KBM-7 (cell line): ENCODE measurements around the gene PRXL2A.
"Not testable (repeated sequence)": the region's sequence is repeated elsewhere in the genome, so short reads cannot be mapped to it uniquely, and the experiment has no call there.

ENCODE experiments used
- DNase-seq: peaks from one replicate; pipeline ENCODE4 v3.0.0-alpha.2; 2015
- in situ Hi-C: fragments of 300-500 bp; cut with MboI; formaldehyde crosslinking; loops from 2 replicates; pipeline ENCODE4 v1.14.3; 2020; ENCODE audit warnings: low sequenced_read_pairs, low pct_unique_long_range_greater_than_20kb, mixed read lengths

Gene PRXL2A

DNA sequence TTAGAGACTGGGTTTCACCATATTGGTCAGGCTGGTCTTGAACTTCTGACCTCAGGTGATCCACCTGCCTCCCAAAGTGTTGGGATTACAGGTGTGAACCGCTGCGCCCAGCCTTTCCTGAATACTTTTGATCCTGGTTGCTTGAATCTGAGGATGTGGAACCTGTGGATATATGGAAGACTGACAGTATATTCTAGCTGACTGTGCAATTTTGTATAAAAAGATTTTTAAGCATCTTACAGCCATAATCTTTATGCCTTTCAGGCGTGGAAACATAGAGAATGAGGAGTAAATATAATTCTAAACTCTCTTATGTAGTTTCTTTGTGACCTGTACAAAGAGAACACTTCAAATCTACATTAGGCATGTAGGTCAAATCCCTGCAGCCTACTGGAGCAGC lies 61.9 kb downstream of the PRXL2A start:
- DNase-seq = no peak
- in situ Hi-C loops = no loop called here

DNA sequence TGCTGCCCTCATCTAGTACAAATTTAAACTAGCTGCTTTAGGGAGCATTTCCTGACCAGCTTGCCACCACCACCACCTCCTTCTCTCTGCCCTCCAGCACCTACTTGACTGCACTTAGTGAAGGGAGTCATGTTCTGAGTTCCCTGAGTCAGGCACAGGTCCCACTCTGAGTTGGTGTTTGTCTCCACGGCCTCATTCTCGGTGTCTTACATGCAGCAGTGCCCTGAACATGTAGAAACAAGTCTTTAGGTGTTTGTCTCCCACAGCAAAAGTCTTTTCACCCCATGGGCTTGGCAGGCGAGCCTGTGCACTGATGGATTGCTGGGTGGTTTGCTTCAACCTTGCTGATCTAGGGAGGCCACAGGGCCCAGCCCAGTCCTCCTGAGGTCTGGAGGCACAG lies 62.6 kb downstream of the PRXL2A start:
- in situ Hi-C loops = no loop called here
- no peak for DNase-seq

DNA sequence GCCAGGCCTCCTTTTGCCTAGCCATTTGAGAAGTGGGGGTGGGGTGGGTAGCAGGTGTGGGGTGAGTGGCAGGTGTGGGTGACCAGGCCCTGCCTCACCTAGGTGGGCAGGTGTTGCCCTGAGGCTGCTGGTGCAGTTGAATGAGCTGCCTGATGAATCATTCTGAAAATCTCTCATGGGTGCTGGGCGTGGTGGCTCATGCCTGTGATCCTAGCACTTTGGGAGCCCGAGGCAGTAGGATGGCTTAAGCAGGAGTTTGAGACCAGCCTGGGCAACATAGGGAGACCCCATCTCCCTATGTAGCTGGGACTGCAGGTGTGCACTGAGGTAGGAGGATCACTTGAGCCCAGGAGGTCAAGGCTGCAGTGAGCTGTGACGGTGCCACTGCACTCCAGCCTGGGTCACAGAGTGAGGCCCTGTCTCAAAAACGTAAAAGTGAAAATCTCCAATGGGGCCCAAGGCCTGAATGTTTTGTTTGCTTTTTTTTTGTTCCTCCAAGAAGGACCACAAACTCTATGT lies 63.4 kb downstream of the PRXL2A start:
- in situ Hi-C loops = no loop called here
- DNase-seq = no peak

DNA sequence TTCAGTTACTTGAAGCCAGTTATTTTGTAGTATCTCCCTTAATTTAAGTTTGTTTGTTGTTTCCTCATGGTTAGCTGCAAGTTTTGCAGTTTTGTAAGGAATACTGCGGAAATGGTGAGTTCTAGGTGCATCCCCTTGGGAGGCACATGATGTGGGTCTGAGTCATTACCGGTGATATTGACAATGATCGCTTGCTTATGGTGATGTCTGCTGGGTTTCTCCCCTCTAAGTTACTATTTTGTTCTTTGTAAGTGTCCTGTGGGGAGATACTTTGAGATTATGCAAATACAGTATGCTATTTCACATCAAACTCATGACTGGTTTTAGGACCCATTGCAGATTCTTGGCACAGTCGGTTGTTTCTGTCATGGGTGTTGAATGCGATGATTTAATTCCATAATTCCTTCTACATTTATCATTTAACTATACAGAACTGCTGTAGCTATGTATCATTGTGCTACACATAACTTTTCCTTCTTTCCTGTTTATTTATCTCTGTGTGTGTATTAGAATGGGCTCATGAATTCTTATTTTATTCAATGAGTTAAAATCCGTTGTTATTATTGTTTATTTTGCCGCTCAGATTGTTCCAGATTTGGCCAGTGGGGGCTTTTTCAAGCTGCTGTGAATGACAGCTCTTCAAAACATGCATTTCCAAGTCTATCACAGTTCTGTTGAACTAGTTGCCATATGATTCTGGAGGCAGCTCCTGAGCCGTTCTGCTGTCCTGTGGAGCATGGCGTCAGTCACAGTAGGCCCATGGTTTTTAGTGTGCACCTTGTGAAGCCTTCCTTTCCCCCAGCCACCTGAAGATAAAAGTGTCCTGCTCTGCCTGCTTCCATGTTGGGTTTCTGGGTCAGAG lies 64.1 kb downstream of the PRXL2A start:
- in situ Hi-C loops = no loop called here
- DNase-seq = no peak

DNA sequence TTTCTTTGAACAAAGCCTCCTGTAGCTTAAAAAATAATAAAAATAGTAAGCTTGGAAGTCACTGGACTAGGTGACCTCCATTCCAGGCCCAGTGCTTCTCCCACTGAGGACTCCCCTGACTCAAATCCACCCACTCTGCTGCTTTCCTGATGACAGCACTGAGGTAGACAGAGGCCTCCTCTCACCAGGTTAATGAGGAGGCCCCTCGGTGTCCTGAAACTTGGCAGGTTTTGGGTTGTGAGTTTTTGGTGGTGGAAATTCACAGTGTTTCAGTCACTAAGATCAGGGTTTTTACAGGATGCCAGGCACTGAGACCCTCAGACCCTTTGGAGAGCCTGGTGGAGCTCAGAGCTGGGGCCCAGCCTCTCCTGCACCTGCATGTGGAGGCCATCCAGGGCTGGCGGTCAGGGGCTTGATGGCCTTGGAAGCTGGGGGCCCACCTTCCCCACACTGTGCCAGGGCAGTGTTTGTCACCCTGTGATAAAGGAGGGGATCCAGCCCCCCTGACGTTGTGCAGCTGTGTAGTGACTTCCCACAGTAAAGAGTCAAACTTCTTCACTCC lies 64.8 kb downstream of the PRXL2A start:
- in situ Hi-C loops = no loop called here
- DNase-seq = no peak

DNA sequence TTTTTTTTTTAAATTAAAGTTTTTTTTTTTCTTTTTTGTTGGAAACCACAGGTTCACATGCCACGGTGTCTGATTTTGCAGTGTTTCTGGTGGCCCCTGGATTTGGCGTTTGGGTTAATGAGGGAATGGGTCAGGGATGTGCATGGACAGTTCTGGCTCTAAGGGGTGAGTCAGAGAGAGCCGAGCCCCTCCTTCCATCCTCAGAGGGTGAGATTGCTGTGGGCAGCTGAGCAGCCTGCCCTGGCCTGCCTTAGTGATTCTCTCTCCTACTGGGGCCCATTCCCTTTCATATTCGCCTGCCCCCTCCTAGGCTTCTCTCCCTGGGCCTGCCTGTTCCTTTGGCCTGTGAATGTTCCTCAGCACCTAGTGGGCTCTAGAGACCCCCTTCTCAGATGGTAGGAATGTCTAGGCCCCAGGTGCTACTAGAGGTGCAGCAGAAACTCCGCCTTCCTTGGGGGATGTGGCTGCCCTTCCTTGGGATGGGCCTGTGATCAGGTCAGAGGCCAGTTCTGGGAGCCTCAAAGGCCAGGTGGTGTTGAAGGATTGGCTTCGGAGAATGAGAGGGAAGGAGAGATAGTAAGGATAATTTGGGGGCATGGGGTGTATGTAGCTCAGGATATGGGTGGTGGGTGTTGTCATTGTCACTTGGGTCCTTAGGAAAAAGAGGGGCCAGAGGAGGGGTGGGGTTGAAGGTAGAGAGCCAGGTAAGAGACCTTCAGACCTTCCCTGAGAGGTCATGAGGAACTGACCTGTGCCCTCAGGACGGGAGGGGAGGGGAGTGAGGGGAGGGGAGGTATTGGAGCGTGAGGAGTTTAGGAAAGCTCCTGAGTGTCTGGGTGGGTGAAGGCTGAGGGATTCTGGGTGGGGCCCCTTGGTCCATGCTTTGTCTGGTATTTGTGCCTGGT lies 65.6 kb downstream of the PRXL2A start:
- in situ Hi-C loops = no loop called here
- no peak for DNase-seq

DNA sequence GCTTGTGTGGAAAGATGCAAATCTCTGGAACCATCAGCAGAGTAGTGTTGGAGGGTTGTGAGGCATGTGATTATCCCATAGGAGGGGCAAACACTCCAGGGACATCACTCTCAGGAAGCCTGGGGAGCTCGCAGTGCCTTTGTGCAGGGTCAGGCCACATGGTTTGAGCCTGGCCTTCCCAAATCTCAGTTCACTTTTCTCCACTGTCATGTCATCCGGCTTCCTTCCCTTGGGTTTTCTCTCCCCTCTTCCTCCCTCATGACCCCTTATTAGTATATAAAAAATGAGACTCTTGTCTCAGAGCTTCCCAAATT lies 66.2 kb downstream of the PRXL2A start:
- in situ Hi-C loops = no loop called here
- DNase-seq = no peak

DNA sequence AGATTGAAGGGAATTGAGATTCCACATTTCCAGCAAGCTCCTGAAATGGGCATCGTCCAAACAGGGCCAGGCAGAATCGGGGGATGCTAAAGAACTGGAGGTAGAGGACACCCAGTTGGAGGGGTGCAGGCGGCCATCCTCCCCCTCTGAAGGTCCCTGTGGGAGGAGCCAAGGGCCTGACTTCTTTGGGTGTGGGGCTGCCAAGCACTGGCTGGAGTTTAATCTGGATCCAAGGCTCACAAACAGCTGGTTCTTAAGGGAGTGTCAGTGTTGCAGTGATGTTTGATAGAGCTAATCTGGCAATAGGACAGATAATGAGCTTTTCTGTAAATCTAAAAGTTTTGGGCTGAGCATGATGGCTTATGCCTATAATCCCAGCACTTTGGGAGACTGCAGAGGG lies 66.6 kb downstream of the PRXL2A start:
- in situ Hi-C loops = no loop called here
- DNase-seq = no peak

DNA sequence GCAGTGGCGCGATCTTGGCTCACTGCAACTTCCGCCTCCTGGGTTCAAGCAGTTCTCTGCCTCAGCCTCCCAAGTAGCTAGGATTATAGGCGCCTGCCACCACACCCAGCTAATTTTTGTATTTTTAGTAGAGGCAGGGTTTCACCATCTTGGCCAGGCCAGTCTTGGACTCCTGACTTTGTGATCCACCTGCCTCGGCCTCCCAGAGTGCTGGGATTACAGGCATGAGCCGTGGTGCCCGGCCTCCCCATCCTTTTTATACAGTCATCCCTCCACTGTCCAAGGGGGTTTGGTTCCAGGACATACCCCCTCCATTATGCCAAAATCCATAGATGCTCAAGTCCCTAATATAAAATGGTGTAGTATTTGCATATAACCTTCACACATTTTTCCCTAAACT lies 67.3 kb downstream of the PRXL2A start:
- DNase-seq, in situ Hi-C loops: not testable (repeated sequence)

DNA sequence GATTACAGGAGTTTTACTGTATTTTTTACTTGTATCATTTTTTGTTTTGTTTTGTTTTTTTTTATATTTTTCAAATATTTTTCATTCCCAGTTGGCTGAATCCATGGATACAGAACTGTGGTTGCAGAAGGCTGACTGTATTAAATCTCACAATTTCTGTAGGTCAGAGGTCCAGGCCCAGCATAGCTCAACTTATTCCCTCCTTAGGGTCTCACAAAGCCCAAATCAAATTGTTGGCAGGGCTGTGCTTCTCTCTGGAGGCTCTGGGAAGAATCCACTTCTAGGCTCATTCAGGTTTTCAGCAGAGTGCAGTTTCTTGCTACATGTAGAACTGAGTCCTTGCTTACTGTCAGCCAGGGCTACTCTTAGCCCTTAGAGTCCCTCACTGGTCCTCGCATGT lies 68.3 kb downstream of the PRXL2A start:
- in situ Hi-C loops = no loop called here
- DNase-seq = no peak

DNA sequence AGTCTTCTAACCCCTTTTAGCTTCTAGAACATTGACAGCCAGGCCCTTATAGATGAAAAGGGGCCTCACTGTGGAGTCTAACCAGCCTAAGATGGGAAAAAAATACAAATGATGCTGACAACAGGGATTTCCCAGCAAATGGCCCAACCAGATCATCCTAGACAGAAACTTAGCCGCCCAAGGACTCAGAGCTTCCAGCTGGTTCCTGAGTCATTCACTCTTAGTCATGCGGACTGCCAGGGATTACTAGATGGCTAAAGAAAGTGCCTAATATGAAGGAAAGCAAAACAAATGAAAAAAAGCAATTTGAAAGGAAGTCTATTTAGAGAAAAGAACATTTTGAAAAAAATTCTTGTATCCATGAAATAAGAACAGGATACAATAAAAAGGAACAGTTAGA lies 69.5 kb downstream of the PRXL2A start:
- no peak for DNase-seq
- in situ Hi-C loops = no loop called here

DNA sequence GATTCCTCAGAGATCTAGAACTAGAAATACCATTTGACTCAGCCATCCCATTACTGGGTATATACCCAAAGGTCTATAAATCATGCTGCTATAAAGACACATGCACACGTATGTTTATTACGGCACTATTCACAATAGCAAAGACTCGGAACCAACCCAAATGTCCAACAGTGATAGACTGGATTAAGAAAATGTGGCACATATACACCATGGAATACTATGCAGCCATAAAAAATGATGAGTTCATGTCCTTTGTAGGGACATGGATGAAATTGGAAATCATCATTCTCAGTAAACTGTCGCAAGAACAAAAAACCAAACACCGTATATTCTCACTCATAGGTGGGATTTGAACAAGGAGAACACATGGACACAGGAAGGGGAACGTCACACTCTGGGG lies 72.0 kb downstream of the PRXL2A start:
- DNase-seq, in situ Hi-C loops: not testable (repeated sequence)

DNA sequence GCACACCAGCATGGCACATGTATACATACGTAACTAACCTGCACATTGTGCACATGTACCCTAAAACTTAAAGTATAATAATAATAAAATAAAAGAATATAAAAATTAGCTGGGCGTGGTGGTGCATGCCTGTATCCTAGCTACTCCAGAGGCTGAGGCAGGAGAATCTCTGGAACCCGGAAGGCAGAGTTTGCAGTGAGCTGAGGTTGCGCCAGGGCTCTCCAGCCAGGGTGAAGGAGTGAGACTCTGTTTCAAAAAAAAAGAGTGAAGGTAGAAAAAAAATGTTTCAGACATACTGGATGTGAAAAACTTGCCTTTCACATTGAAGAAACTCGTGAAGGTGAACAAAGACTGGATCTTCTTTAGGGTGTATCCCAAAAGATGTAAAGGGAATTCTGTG lies 72.5 kb downstream of the PRXL2A start:
- in situ Hi-C loops = no loop called here
- DNase-seq = no peak

DNA sequence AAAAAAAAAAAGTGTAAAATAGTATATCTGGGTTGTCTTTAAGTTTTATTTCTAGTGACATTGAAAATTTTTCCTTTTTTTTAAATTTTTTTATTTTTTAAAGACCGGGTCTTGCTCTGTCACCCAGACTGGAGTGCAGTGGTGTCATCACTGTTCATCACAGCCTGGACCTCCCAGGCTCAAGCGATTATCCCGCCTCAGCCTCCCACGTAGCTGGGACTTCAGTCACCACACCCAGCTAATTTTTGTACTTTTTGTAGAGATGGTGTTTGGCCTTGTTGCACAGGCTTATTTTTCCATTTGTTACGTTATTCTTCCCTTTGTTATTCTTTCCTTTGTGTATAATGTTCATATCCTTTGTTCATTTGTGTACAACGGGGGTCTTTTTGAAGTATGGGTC lies 75.9 kb downstream of the PRXL2A start:
- in situ Hi-C loops = no loop called here
- DNase-seq = no peak

DNA sequence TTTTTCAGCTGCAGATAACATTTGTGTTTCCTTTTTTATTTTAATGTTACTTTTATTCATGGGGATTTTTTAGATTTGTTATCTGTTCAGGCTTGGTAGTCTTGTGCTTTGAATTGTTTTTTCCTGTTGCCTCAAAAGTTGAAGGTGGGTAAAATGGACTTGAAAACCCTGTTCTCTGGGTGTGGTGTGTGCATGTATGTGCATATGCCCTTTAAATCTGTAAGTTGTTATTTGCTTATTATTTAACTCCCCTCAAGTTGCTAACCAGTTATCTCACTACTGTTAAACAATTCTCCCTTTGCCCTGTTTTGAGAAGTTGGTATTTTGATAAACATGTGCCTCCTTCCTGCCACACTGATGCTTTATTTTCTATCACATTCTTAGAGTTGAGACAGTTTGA lies 76.3 kb downstream of the PRXL2A start:
- no peak for DNase-seq
- in situ Hi-C loops = no loop called here

DNA sequence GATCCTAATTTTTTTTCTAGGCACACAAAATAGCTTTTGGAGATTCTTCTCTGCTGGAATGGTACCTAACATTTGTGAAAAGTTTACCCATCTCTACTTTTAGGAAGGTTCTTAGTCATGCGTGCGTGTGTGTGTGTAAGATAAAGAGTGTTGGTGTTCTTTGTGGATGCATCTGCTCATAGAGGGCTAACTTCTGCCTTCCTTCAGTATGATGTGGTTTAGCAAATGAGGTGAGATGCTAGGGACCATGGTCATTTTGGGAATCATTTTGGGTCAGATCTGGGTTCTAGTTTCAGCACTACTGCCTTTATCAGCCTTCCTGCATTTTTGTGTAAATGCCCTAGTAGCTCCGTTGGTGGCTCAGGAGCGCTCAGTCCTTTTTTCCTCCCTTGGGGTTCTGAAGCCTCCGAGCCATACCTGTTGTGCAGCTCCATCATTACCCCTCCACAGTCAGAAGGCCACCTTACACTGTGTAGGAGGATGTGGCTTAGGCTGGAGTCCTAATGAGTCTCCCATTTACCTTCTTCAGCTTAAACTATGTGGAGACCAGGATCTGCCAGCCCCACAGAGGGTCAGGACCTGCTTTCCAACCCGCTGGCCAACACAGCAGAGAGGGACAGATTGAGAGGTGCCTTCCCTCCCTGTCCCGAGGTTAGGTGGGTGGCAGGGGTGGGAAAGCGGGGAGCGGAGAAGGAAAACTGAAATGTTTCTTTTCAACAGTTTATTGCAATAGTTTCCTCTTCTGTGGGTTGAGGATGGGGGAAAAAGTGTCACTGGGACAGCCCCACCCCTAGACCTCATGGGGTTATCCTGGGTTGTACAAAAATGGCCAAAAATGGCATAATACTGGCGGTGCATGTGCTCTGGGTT lies 77.0 kb downstream of the PRXL2A start:
- in situ Hi-C loops = no loop called here
- no peak for DNase-seq

DNA sequence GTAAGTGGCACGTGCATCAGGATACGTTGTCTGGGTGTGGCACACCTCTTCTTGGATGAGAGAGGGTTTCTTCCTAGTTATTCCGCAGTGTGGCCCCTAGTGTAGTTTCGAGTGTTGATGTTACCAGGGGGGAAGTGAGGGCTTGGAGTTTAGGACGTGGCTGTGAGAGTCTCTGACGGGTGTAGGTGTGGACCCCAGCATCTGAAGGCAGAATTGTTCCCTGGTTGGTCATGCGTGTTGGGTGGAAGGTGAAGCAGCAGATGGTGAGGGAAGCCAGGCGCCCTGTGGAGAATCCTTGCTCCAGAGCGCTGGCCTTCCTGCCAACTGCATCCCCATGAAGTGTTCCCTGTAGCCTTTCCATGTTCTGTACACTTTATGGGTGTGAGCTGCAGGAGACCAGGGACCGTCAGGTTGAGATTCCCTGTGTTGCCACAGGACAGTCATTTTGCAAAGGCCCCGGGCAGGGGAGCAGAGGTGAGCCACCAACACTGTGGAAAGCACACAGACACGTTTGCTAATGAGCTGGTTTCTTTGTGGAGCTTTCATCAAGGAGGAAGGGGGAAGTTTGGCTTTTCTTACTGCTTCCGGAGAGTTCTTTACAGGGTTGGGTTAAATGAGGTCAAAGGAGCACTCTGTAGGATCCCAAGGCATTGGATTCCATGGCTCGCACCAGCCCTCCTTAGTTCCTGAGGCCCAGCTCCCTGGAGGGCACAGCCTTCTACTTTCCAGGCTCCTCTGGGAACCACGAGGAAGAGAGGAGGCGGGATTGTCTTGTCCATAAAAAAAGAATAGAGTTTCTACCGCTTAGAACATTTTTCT lies 77.8 kb downstream of the PRXL2A start:
- in situ Hi-C loops = no loop called here
- DNase-seq = peak; percentile 74
